Suprapubic skin (tissue), 4 donors: ENCODE data around the gene PDCD5. TPM values are rescaled to one million over a fixed set of nuclear protein-coding genes. Genes with fewer than 3 reads are reported as not detected.
"Not testable (repeated sequence)": the region's sequence is repeated elsewhere in the genome, so short reads cannot be mapped to it uniquely, and the experiment has no call there.

Experiments
- DNase-seq, 2 donors: peaks; one replicate each; pipeline ENCODE4 v3.0.0-alpha.2; 2019; ENCODE audit warnings: low spot score in 2 of 2
- H3K27ac ChIP-seq: fragments of 200-600 bp; sonication (generic); one replicate; pipeline ENCODE4 v1.5.1; 2019
- H3K27me3 ChIP-seq: fragments of 200-600 bp; sonication (generic); one replicate; pipeline ENCODE4 v1.5.1; 2019
- H3K36me3 ChIP-seq: fragments of 200-600 bp; sonication (generic); one replicate; pipeline ENCODE4 v1.5.1; 2019
- H3K4me1 ChIP-seq: fragments of 200-600 bp; sonication (generic); one replicate; pipeline ENCODE4 v1.5.1; 2019
- H3K4me3 ChIP-seq: fragments of 200-600 bp; sonication (generic); one replicate; pipeline ENCODE4 v1.5.1; 2019; ENCODE audit warnings: mild to moderate bottlenecking
- H3K9me3 ChIP-seq: fragments of 200-600 bp; sonication (generic); one replicate; pipeline ENCODE4 v1.5.1; 2019
- CTCF ChIP-seq, 2 donors: fragments of 200-600 bp in 1 of 2; fragments of 450-650 bp in 1 of 2; sonication (generic) in 1 of 2; IDR thresholded peaks; one replicate each; pipeline ENCODE4 v1.5.1; 2016 to 2019; ENCODE audit warnings: antibody characterized with exemption in 2 of 2, mild to moderate bottlenecking in 1 of 2, moderate library complexity in 1 of 2
- EP300 ChIP-seq: sonication (generic); formaldehyde crosslinking; IDR thresholded peaks from one replicate; pipeline ENCODE4 v1.6.1; 2017; ENCODE audit warnings: antibody characterized with exemption
- POLR2A ChIP-seq, 2 donors: fragments of 450-650 bp; IDR thresholded peaks; one replicate each; pipeline ENCODE4 v1.6.1; 2017; ENCODE audit warnings: antibody characterized with exemption in 2 of 2, mild to moderate bottlenecking in 2 of 2, moderate library complexity in 2 of 2
- POLR2AphosphoS5 ChIP-seq, 3 donors: sonication (generic); formaldehyde crosslinking; IDR thresholded peaks; one replicate each; pipeline ENCODE4 v1.6.1; 2017; ENCODE audit warnings: antibody characterized with exemption in 3 of 3
- WGBS: methylation state at CpG from one replicate; pipeline ENCODE4 v1.1.5; 2018; 5-methylcytosine and 5-hydroxymethylcytosine counted together
- total RNA-seq, 4 donors: library from RNA; depleted of rRNA; stranded (reverse); fragments of >200 nt; gene quantifications; one replicate each; pipeline ENCODE4 v1.1.0, GENCODE V29; 2016

PDCD5 gene
- total RNA-seq, 4 donors from 2014 or later = 60.1 to 93.0 (median 68.3) TPM

GRCh38 chr19:32573492-32573794 is 7.5 kb upstream of the PDCD5 start:
- Histone ChIP-seq H3K4me1 (peaks cover 8% of the 10 kb centered on the region), H3K27me3 (peaks cover 9% of the 10 kb centered on the region), H3K4me3 (no peak overlapping the region), H3K9me3 (no peaks in the 10 kb centered on the region), H3K36me3 (no peaks in the 10 kb centered on the region), H3K27ac (no peak overlapping the region)
- 61% methylated on average over 3 of the region's 3 CpGs for WGBS
- DNase-seq = no peak
- TF ChIP-seq POLR2AphosphoS5 (IDR thresholded peaks at IDR 0.05) (no peak), POLR2A (IDR thresholded peaks at IDR 0.05) (no peak), EP300 (no peak), CTCF (IDR thresholded peaks at IDR 0.05) (no peak)

- Histone ChIP-seq H3K9me3 (no peaks in the 10 kb centered on the region), H3K27ac (no peak overlapping the region), H3K27me3 (peaks cover under 1% of the 10 kb centered on the region), H3K4me1 (peaks cover 9% of the 10 kb centered on the region), H3K36me3 (no peaks in the 10 kb centered on the region), H3K4me3 (no peak overlapping the region)
- 89% methylated on average over 1 of the region's 1 CpG for WGBS
- TF ChIP-seq CTCF (IDR thresholded peaks at IDR 0.05) (no peak), POLR2AphosphoS5 (IDR thresholded peaks at IDR 0.05) (no peak), POLR2A (IDR thresholded peaks at IDR 0.05) (no peak), EP300 (no peak)
- DNase-seq = no peak
Measured at GRCh38 chr19:32576790-32577189, 4.2 kb upstream of the PDCD5 start.

- peak overlapping the region; percentile 92 for H3K27ac ChIP-seq
- no peak for DNase-seq
- peaks cover 18% of the 10 kb centered on the region for H3K4me1 ChIP-seq
- H3K4me3 ChIP-seq = peak overlapping the region; percentile 93
- 23% methylated on average over 22 of the region's 22 CpGs for WGBS
- no peaks in the 10 kb centered on the region for H3K9me3 ChIP-seq
- H3K36me3 ChIP-seq = peaks cover 14% of the 10 kb centered on the region
- H3K27me3 ChIP-seq = no peaks in the 10 kb centered on the region
- TF ChIP-seq POLR2A (IDR thresholded peaks at IDR 0.05) = no peak
- no peak for TF ChIP-seq POLR2AphosphoS5 (IDR thresholded peaks at IDR 0.05)
- TF ChIP-seq CTCF (IDR thresholded peaks at IDR 0.05) = no peak
- TF ChIP-seq EP300 = no peak
Measured at GRCh38 chr19:32580353-32580900, 563 bp upstream of the PDCD5 start.

GRCh38 chr19:32581705-32582179 is 752 bp downstream of the PDCD5 start:
- H3K27ac ChIP-seq = peak overlapping the region; percentile 92
- H3K36me3 ChIP-seq = peaks cover 27% of the 10 kb centered on the region
- DNase-seq = no peak
- no peaks in the 10 kb centered on the region for H3K9me3 ChIP-seq
- H3K27me3 ChIP-seq = no peaks in the 10 kb centered on the region
- H3K4me1 ChIP-seq = peaks cover 18% of the 10 kb centered on the region
- WGBS = 5% methylated on average over 15 of the region's 27 CpGs
- TF ChIP-seq EP300 = no peak
- no peak for TF ChIP-seq POLR2AphosphoS5 (IDR thresholded peaks at IDR 0.05)
- no peak for TF ChIP-seq CTCF (IDR thresholded peaks at IDR 0.05)
- no peak for TF ChIP-seq POLR2A (IDR thresholded peaks at IDR 0.05)
- H3K4me3 ChIP-seq = peak overlapping the region; percentile 93

GRCh38 chr19:32587747-32588504 is 6.9 kb downstream of the PDCD5 start:
- not testable (repeated sequence) for DNase-seq, H3K4me1 ChIP-seq, H3K27ac ChIP-seq, H3K27me3 ChIP-seq, H3K9me3 ChIP-seq, H3K4me3 ChIP-seq
- H3K36me3 ChIP-seq = peaks cover 41% of the 10 kb centered on the region
- WGBS = 90% methylated on average over 8 of the region's 8 CpGs
